ENCODE measurements around the gene CRNKL1. TPM values are rescaled to one million over a fixed set of nuclear protein-coding genes. Genes with fewer than 3 reads are reported as not detected.

Gene CRNKL1
- total RNA-seq, 1 experiment from 2014 or later: 17.1 TPM

DNA sequence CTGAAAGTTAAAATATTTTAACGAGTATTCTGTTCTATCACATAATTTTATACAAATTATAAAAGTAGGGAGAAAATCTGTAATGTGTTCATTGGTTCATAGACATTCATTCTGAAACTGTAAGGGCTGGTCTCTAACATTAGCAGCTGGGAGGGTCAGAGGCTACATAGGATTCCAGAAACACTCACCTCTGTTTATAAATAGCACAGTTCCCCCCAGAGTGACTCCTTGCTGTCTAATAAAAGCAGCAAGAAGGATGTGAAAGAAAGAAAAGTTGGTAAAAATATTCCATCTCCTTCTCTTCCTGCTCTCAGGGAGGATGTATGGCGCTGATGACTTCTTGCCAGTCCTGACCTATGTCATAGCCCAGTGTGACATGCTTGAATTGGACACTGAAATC is 60.4 kb downstream of the CRNKL1 start:
- Histone ChIP-seq H3K27me3 (ENCODE audit: control insufficient read depth, insufficient read depth, low read length) (no peaks in the 10 kb centered on the region), H3K4me3 (ENCODE audit: insufficient read depth, low read depth, low read length) (no peak overlapping the region), H3K36me3 (replicated peaks; ENCODE audit: control insufficient read depth, insufficient read depth, low read length) (no peaks in the 10 kb centered on the region)
- no peak for DNase-seq

DNA sequence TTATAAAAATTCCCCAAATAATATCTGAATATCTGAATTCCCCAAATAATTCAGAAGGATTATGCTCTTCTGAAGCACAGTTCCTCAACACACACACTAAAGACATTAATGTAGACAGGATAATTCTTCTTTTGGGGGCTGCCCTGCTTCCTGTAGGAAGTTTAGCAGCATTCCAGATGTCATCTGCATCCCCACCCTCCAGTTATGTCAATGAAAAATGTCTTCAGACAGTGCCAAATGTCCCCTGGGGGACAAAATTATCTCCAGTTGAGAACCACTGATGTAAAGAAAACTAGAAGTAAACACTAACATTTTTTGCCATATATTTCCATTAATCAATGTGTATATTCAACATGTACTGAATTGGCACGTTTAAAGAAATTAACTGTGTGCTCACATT is 61.0 kb downstream of the CRNKL1 start:
- Histone ChIP-seq H3K36me3 (replicated peaks; ENCODE audit: control insufficient read depth, insufficient read depth, low read length) (no peaks in the 10 kb centered on the region), H3K4me3 (ENCODE audit: insufficient read depth, low read depth, low read length) (no peak overlapping the region), H3K27me3 (ENCODE audit: control insufficient read depth, insufficient read depth, low read length) (no peaks in the 10 kb centered on the region)
- DNase-seq: no peak

DNA sequence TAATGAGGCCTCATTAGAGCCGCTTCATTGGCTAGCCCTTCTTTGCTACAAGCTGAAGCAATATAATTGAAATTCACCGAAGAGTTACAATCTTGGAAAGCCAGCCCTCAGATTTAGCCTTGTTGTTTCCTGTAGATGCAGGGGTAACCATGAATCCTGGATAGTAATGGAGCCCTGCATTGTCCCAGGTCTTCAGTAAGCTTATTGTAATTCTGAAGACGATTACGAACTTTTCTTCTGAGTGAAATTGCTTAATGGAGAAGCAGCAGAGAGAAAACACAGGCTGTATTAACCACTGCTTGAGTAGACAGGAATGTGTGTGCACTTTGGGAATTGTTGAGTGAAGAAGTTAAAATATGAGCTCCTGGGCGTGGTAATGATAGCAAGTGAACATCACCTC is 61.4 kb downstream of the CRNKL1 start:
- no peaks in the 10 kb centered on the region for H3K27me3 ChIP-seq (ENCODE audit: control insufficient read depth, insufficient read depth, low read length)
- H3K36me3 ChIP-seq (replicated peaks; ENCODE audit: control insufficient read depth, insufficient read depth, low read length): no peaks in the 10 kb centered on the region
- no peak for DNase-seq
- no peak overlapping the region for H3K4me3 ChIP-seq (ENCODE audit: insufficient read depth, low read depth, low read length)

DNA sequence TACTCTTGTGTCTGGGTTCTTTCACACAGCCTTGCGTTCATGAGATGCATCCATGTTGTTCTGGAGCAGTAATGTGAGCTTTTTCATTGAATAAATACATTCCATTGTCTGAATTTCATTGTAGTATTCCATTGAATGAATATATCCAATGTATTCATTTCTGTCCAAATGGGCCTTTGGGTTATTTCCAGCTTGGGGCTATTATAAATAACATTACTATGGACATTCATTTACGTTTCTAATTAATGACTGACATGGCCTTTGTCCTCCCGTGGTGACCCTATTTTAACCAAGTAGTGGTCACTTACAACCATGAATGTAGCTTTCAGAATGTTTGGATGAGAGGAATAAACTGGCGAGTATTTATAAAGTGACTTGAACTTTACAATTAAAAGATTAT is 65.2 kb downstream of the CRNKL1 start:
- H3K27me3 ChIP-seq (ENCODE audit: control insufficient read depth, insufficient read depth, low read length): no peaks in the 10 kb centered on the region
- DNase-seq: no peak
- H3K36me3 ChIP-seq (replicated peaks; ENCODE audit: control insufficient read depth, insufficient read depth, low read length): no peaks in the 10 kb centered on the region
- no peak overlapping the region for H3K4me3 ChIP-seq (ENCODE audit: insufficient read depth, low read depth, low read length)

DNA sequence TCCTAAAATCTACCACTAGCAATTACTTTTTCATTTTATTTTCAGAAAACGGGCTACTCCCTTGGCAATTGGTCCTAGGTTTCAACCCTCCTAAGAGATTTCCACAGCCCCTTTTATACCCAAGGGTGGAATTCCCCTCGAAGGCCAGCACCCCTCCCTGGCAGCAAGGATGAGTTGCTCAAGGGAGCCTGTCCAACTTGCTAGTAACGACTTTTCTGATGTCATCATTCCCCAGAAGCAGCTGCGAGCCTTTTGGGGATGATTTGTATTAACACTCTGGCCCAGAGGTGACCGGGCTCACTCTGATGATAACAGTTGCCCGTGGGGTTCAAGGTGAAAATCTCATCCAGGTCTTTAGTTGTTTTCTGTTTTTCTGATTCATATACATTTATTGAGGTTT is 65.8 kb downstream of the CRNKL1 start:
- H3K27me3 ChIP-seq (ENCODE audit: control insufficient read depth, insufficient read depth, low read length): no peaks in the 10 kb centered on the region
- no peak overlapping the region for H3K4me3 ChIP-seq (ENCODE audit: insufficient read depth, low read depth, low read length)
- no peak for DNase-seq
- H3K36me3 ChIP-seq (replicated peaks; ENCODE audit: control insufficient read depth, insufficient read depth, low read length): no peaks in the 10 kb centered on the region

Other genes with a start within 250 kb of the CRNKL1 start
- 28.8 and 30.7 TPM in 2 replicates for gene NAA20, start 35.1 kb downstream of the CRNKL1 start, total RNA-seq (2014; rRNA removed; shearing (Covaris generic))
- gene CFAP61, start 66 bp upstream of the CRNKL1 start, total RNA-seq (2014; rRNA removed; shearing (Covaris generic)): 0.15 and 0.35 TPM in 2 replicates

Measured in H7 (cell line).